ENCODE data around the gene CLIP3.

DNA sequence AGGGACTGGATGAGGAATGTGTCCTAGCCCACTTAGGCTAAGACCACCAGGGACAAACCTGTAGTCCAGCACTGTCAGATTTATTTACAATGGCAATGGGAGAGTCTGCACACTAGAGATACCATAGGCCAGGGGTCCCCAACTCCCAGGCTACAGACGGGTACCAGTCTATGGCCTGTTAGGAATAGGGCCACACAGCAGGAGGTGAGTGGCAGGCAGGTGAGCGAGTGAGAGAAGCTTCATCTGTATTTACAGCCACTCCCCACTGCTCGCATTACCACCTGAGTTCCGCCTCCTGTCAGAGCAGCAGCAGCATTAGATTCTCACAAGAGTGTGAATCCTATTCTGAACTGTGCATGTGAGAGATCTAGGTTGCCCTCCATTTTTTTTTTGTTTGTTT lies 19.0 kb upstream of the CLIP3 start:
- TF ChIP-seq, protein P1, sequence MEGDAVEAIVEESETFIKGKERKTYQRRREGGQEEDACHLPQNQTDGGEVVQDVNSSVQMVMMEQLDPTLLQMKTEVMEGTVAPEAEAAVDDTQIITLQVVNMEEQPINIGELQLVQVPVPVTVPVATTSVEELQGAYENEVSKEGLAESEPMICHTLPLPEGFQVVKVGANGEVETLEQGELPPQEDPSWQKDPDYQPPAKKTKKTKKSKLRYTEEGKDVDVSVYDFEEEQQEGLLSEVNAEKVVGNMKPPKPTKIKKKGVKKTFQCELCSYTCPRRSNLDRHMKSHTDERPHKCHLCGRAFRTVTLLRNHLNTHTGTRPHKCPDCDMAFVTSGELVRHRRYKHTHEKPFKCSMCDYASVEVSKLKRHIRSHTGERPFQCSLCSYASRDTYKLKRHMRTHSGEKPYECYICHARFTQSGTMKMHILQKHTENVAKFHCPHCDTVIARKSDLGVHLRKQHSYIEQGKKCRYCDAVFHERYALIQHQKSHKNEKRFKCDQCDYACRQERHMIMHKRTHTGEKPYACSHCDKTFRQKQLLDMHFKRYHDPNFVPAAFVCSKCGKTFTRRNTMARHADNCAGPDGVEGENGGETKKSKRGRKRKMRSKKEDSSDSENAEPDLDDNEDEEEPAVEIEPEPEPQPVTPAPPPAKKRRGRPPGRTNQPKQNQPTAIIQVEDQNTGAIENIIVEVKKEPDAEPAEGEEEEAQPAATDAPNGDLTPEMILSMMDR (IDR thresholded peaks at IDR 0.05): no peak
- no peak for TF ChIP-seq POLR2A (IDR thresholded peaks at IDR 0.05)
